MM.1S (cell line): ENCODE results near the gene MYL4.

Experiments used
- DNase-seq: peaks from one replicate; pipeline ENCODE4 v3.0.0-alpha.2; 2015
- H2AFZ ChIP-seq: fragments of 300-600 bp; sonication (generic); 2 replicates; pipeline ENCODE4 v1.6.0; 2016; ENCODE audit warnings: antibody characterized with exemption, low read length
- H3F3A ChIP-seq: fragments of 300-600 bp; sonication (generic); 2 replicates; pipeline ENCODE4 v1.6.1; 2016; ENCODE audit warnings: mild to moderate bottlenecking, antibody characterized with exemption, low read length, moderate library complexity, mixed read lengths; ENCODE audit not compliant: insufficient read depth
- H3K27ac ChIP-seq: fragments of 300-600 bp; sonication (generic); 2 replicates; pipeline ENCODE4 v1.5.1; 2016; ENCODE audit warnings: mild to moderate bottlenecking, low read length
- H3K27me3 ChIP-seq: fragments of 300-600 bp; sonication (generic); replicated peaks from 2 replicates; pipeline ENCODE4 v1.6.0; 2016; ENCODE audit warnings: low read length; ENCODE audit not compliant: insufficient read depth
- H3K36me3 ChIP-seq: fragments of 300-600 bp; sonication (generic); replicated peaks from 2 replicates; pipeline ENCODE4 v1.6.1; 2016; ENCODE audit warnings: mild to moderate bottlenecking, low read length, mixed read lengths; ENCODE audit not compliant: insufficient read depth
- H3K4me1 ChIP-seq: fragments of 300-600 bp; sonication (generic); 2 replicates; pipeline ENCODE4 v1.6.1; 2016; ENCODE audit warnings: low read length, mixed read lengths
- H3K4me2 ChIP-seq: fragments of 300-600 bp; sonication (generic); 2 replicates; pipeline ENCODE4 v1.6.0; 2016; ENCODE audit warnings: low read depth, low read length
- H3K4me3 ChIP-seq: fragments of 300-600 bp; sonication (generic); 2 replicates; pipeline ENCODE4 v1.5.1; 2016; ENCODE audit warnings: low read length, mixed read lengths
- H3K79me2 ChIP-seq: fragments of 300-600 bp; sonication (generic); 2 replicates; pipeline ENCODE4 v1.6.1; 2016; ENCODE audit warnings: mixed run types, low read length, mixed read lengths
- H3K9ac ChIP-seq: fragments of 300-600 bp; sonication (generic); 2 replicates; pipeline ENCODE4 v1.6.1; 2016; ENCODE audit warnings: low read length, mixed read lengths
- H3K9me2 ChIP-seq: fragments of 300-600 bp; sonication (generic); replicated peaks from 2 replicates; pipeline ENCODE4 v1.6.1; 2016; ENCODE audit warnings: mild to moderate bottlenecking, low read length, mixed read lengths; ENCODE audit not compliant: insufficient read depth
- H3K9me3 ChIP-seq: fragments of 300-600 bp; sonication (generic); replicated peaks from 2 replicates; pipeline ENCODE4 v1.6.1; 2016; ENCODE audit warnings: mild to moderate bottlenecking, low read length, mixed read lengths; ENCODE audit not compliant: insufficient read depth
- H4K20me1 ChIP-seq: fragments of 300-600 bp; sonication (generic); 2 replicates; pipeline ENCODE4 v1.6.1; 2016; ENCODE audit warnings: mild to moderate bottlenecking, low read length, moderate library complexity, mixed read lengths; ENCODE audit not compliant: insufficient read depth
- EZH2 ChIP-seq: fragments of 300-600 bp; sonication (generic); optimal IDR thresholded peaks from 2 replicates; pipeline ENCODE3; 2017; ENCODE audit warnings: low read depth, mild to moderate bottlenecking, antibody characterized with exemption, low read length, mixed read lengths
- EZH2phosphoT487 ChIP-seq: fragments of 300-600 bp; sonication (generic); IDR thresholded peaks from 2 replicates; pipeline ENCODE4 v1.6.1; 2018; ENCODE audit warnings: antibody characterized with exemption, low read length
- TF ChIP-seq, protein P1 (sequence below): fragments of 300-600 bp; sonication (generic); IDR thresholded peaks from 2 replicates; pipeline ENCODE4 v1.5.1; 2016; ENCODE audit warnings: antibody characterized with exemption, low read length, mixed read lengths

The MYL4 gene

DNA sequence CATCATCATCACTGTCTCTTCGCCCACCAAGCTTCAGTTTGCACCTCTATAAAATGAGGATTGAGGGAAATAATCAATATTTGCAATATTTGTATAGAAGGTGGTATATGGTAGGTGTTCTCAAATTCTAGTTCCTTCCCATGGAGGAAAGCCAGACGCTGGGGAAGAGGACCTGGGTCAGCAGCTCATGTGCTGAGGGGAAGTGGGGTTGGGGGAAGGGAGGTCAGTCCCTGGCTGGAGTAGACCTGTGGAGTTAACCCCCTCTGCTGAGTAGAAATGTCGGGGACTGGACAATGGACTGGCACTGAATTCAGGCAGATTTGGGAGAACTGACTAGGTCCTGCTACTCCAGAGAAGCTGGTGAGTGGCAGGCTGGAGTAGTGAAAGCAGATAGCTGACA, 31.7 kb downstream of the MYL4 start:
- no peak for DNase-seq
- Histone ChIP-seq H3K4me3 (no peak overlapping the region), H2AFZ (no peak overlapping the region), H3K27me3 (no peaks in the 10 kb centered on the region), H4K20me1 (no peaks in the 10 kb centered on the region), H3K27ac (no peak overlapping the region), H3K9me3 (no peaks in the 10 kb centered on the region), H3K4me2 (no peak overlapping the region), H3F3A (no peaks in the 10 kb centered on the region), H3K4me1 (peaks cover 15% of the 10 kb centered on the region), H3K79me2 (no peaks in the 10 kb centered on the region), H3K9ac (no peak overlapping the region), H3K36me3 (no peaks in the 10 kb centered on the region), H3K9me2 (no peaks in the 10 kb centered on the region)
- TF ChIP-seq EZH2 (no peak), EZH2phosphoT487 (no peak)
- TF ChIP-seq, protein P1, sequence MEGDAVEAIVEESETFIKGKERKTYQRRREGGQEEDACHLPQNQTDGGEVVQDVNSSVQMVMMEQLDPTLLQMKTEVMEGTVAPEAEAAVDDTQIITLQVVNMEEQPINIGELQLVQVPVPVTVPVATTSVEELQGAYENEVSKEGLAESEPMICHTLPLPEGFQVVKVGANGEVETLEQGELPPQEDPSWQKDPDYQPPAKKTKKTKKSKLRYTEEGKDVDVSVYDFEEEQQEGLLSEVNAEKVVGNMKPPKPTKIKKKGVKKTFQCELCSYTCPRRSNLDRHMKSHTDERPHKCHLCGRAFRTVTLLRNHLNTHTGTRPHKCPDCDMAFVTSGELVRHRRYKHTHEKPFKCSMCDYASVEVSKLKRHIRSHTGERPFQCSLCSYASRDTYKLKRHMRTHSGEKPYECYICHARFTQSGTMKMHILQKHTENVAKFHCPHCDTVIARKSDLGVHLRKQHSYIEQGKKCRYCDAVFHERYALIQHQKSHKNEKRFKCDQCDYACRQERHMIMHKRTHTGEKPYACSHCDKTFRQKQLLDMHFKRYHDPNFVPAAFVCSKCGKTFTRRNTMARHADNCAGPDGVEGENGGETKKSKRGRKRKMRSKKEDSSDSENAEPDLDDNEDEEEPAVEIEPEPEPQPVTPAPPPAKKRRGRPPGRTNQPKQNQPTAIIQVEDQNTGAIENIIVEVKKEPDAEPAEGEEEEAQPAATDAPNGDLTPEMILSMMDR = no peak

DNA sequence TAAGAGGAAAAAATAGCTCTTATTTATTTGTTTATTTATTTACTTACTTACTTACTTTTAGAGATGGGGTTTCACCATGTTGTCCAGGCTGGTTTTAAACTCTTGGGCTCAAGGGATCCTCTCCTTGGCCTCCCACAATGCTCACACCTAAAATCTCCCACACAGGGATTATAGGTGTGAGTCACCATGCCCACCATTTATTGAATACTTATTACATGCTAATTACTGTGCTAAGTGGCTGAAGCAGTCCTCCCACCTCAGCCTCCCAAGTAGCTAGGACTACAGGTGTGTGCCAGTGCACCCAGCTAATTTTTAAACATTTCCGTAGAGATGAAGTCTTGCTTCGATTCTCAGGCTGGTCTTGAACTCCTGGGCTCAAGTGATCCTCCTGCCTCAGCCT, 33.5 kb downstream of the MYL4 start:
- H3K79me2 ChIP-seq = no peaks in the 10 kb centered on the region
- H3K4me2 ChIP-seq = no peak overlapping the region
- no peaks in the 10 kb centered on the region for H3F3A ChIP-seq
- H3K27ac ChIP-seq = no peak overlapping the region
- no peaks in the 10 kb centered on the region for H3K9me3 ChIP-seq
- no peak overlapping the region for H3K9ac ChIP-seq
- no peaks in the 10 kb centered on the region for H4K20me1 ChIP-seq
- no peaks in the 10 kb centered on the region for H3K27me3 ChIP-seq
- H3K9me2 ChIP-seq = no peaks in the 10 kb centered on the region
- H2AFZ ChIP-seq = no peak overlapping the region
- DNase-seq = no peak
- no peak overlapping the region for H3K4me3 ChIP-seq
- no peak for TF ChIP-seq EZH2
- TF ChIP-seq EZH2phosphoT487 = no peak
- peaks cover 15% of the 10 kb centered on the region for H3K4me1 ChIP-seq
- no peaks in the 10 kb centered on the region for H3K36me3 ChIP-seq

DNA sequence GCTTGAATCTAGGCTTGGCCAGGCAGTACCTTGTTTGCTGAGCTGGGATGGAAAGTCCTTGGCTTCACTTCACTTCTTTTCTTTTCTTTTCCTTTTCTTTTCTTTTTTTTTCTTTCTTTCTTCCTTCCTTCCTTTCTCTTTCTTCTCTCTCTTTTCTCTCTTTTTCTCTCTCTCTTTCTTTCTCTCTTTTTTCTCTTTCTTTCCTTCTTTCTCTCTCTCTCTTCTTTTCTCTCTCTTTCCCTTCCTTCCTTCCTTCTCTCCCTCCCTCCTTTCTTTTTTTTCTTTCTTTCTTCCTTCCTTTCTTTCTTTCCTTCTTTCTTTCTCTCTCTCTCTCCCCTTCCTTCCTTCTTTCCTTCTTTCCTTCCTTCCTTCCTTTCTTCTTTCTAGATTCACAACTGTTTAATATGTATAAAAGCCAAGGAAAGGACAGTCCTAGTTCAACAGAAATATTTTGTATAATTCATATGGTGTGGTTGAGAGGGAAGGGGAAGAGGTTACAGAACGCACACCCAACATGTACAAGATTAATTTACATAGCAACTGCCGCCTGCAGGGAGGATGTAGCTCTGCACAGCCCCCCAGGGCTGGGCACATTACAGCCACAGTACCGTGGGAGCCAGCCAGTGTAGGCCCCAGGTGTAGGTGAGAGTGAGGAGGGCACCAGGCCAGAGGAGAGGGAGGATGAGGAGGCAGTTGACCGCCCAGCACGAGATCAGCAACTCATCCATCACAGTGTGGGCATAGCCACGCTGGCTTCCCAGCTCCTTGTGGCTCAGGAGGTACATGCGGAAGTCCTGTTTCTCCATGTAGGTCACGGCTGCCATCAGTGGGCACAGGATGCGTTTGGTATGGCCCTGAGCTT, 34.8 kb downstream of the MYL4 start:
- no peaks in the 10 kb centered on the region for H3K9me2 ChIP-seq
- peaks cover 15% of the 10 kb centered on the region for H3K4me1 ChIP-seq
- no peaks in the 10 kb centered on the region for H3K27me3 ChIP-seq
- no peaks in the 10 kb centered on the region for H3K9me3 ChIP-seq
- no peak overlapping the region for H3K4me3 ChIP-seq
- DNase-seq = no peak
- H4K20me1 ChIP-seq = no peaks in the 10 kb centered on the region
- no peak overlapping the region for H3K9ac ChIP-seq
- no peak for TF ChIP-seq EZH2
- TF ChIP-seq EZH2phosphoT487 = no peak
- TF ChIP-seq, protein P1 = no peak
- H3F3A ChIP-seq = no peaks in the 10 kb centered on the region
- H3K36me3 ChIP-seq = no peaks in the 10 kb centered on the region
- H3K27ac ChIP-seq = no peak overlapping the region
- no peaks in the 10 kb centered on the region for H3K79me2 ChIP-seq
- H3K4me2 ChIP-seq = no peak overlapping the region
- no peak overlapping the region for H2AFZ ChIP-seq

DNA sequence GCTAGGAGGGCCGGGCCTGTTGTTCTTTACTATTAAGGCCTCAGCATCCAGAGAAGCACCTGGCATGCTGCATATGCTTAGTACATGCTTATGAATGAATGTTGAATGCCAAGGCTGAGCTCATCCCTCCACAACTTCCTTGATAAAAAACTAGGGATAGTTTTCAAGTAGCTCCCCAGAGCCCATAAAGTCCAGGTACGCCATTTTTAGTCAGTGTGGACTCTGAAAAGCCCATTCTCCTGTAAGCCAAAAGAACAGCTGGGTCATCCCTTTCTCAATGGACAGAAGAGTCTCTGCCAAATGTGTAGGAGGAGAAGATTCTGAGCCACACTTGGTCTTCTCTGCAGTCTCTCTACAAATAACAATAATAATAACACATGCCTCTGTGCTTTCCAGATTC, 35.5 kb downstream of the MYL4 start:
- H4K20me1 ChIP-seq = no peaks in the 10 kb centered on the region
- H2AFZ ChIP-seq = no peak overlapping the region
- no peaks in the 10 kb centered on the region for H3K9me2 ChIP-seq
- H3K9ac ChIP-seq = no peak overlapping the region
- no peak overlapping the region for H3K4me2 ChIP-seq
- no peaks in the 10 kb centered on the region for H3K9me3 ChIP-seq
- H3K4me1 ChIP-seq = peaks cover 12% of the 10 kb centered on the region
- TF ChIP-seq EZH2phosphoT487 (no peak), EZH2 (no peak)
- TF ChIP-seq, protein P1 = no peak
- no peaks in the 10 kb centered on the region for H3K36me3 ChIP-seq
- no peak for DNase-seq
- H3K27me3 ChIP-seq = no peaks in the 10 kb centered on the region
- H3F3A ChIP-seq = no peaks in the 10 kb centered on the region
- H3K4me3 ChIP-seq = no peak overlapping the region
- H3K27ac ChIP-seq = no peak overlapping the region
- no peaks in the 10 kb centered on the region for H3K79me2 ChIP-seq
